HepG2 (cell line): ENCODE measurements around the gene FAHD1. TPM values are rescaled to one million over a fixed set of nuclear protein-coding genes. Genes with fewer than 3 reads are reported as not detected.

Experiments used
- ATAC-seq: fragments of 200-7000 bp; cut with Tn5 transposase; 3 replicates; pipeline ENCODE4 v1.9.1; 2020; ENCODE audit warnings: mild to moderate bottlenecking, moderate library complexity
- BruUV-seq: library from RNA; stranded (reverse); fragments of 400-500 nt; replicated peaks from 2 replicates; lab custom pipeline; 2021; lab: Mats Ljungman, UMichigan
- CTCF ChIA-PET: fragments of 300-600 bp; formaldehyde crosslinking; extraction: SDS; loops from one replicate; lab custom pipeline; 2021; ENCODE audit warnings: low total read pairs, inconsistent platforms, low intra/inter-chr PET ratio; lab: Yijun Ruan, JAX
- POLR2A ChIA-PET: fragments of 350-600 bp; sonication (Branson Sonifier 250); formaldehyde crosslinking; loops from one replicate; lab custom pipeline; 2020; ENCODE audit warnings: antibody characterized with exemption, inconsistent platforms; lab: Yijun Ruan, JAX
- DNase-seq: peaks from one replicate; pipeline ENCODE4 v3.0.0-alpha.2; 2015; ENCODE audit warnings: low spot score
- FAIRE-seq: peaks from 3 replicates; lab custom pipeline; 2011; peaks lifted over from hg19 to GRCh38; lab: Jason Lieb, UNC
- H2AFZ ChIP-seq: one replicate; pipeline ENCODE4 v1.6.1; 2011; ENCODE audit warnings: low read length, inconsistent platforms
- H3K27ac ChIP-seq: fragments of 300-600 bp; 3 replicates; pipeline ENCODE4 v1.8.0; 2011; ENCODE audit warnings: mixed run types, mild to moderate bottlenecking, mixed read lengths, low read length, inconsistent platforms; ENCODE audit not compliant: insufficient read depth; ENCODE audit errors: extremely low read length
- H3K27me3 ChIP-seq, 2 experiments: fragments of 200-600 bp in 1 of 2; 2 replicates in 1 of 2; 3 replicates in 1 of 2; pipeline versions ENCODE4 v1.6.0 to v1.8.0; 2011; ENCODE audit warnings: low read length in 2 of 2, mild to moderate bottlenecking in 2 of 2, moderate library complexity in 2 of 2, inconsistent platforms in 1 of 2; ENCODE audit not compliant: insufficient read depth in 2 of 2, control insufficient read depth in 1 of 2
- H3K36me3 ChIP-seq, 2 experiments: fragments of 200-600 bp in 1 of 2; replicated peaks in 1 of 2; 2 replicates in 1 of 2; 3 replicates in 1 of 2; pipeline versions ENCODE4 v1.5.1 to v1.8.0; 2011; ENCODE audit warnings: low read length in 2 of 2, inconsistent platforms in 1 of 2; ENCODE audit not compliant: insufficient read depth in 2 of 2, control insufficient read depth in 1 of 2
- H3K4me1 ChIP-seq: 2 replicates; pipeline ENCODE4 v1.5.1; 2012; ENCODE audit warnings: low read length, inconsistent platforms; ENCODE audit not compliant: insufficient read depth
- H3K4me2 ChIP-seq: 2 replicates; pipeline ENCODE4 v1.6.0; 2011; ENCODE audit warnings: low read depth, low read length, inconsistent platforms
- H3K4me3 ChIP-seq, 3 experiments: fragments of 200-600 bp in 1 of 3; sonication (generic), shearing (Covaris generic) in 1 of 3; replicated peaks in 1 of 3; 2 replicates each; pipeline ENCODE4 v1.5.1; 2011 to 2016; ENCODE audit warnings: low read length in 3 of 3, inconsistent platforms in 2 of 3, low read depth in 2 of 3, mild to moderate bottlenecking in 2 of 3, control low read depth in 1 of 3, mixed read lengths in 1 of 3; ENCODE audit not compliant: insufficient read depth in 1 of 3
- H3K79me2 ChIP-seq: one replicate; pipeline ENCODE4 v1.6.1; 2011; ENCODE audit warnings: low read length, inconsistent platforms; ENCODE audit not compliant: insufficient read depth
- H3K9ac ChIP-seq: 2 replicates; pipeline ENCODE4 v1.6.0; 2011; ENCODE audit warnings: mild to moderate bottlenecking, low read depth, low read length, inconsistent platforms; ENCODE audit not compliant: insufficient read depth
- H3K9me3 ChIP-seq: 2 replicates; pipeline ENCODE4 v1.5.1; 2012; ENCODE audit warnings: mild to moderate bottlenecking, low read length
- H4K20me1 ChIP-seq: 2 replicates; pipeline ENCODE4 v1.6.0; 2011; ENCODE audit warnings: inconsistent platforms, mild to moderate bottlenecking, low read length, moderate library complexity; ENCODE audit not compliant: insufficient read depth
- ELK4 ChIP-seq: sonication (generic); formaldehyde crosslinking; IDR thresholded peaks from 2 replicates; pipeline ENCODE4 v1.9.0; 2021; ENCODE audit warnings: missing genetic modification reagents, borderline replicate concordance
- FOSL2 ChIP-seq: sonication (generic); formaldehyde crosslinking; IDR thresholded peaks from 2 replicates; pipeline ENCODE4 v1.4.0; 2020; ENCODE audit warnings: missing genetic modification reagents
- KMT2A ChIP-seq: sonication (generic); formaldehyde crosslinking; IDR thresholded peaks from 2 replicates; pipeline ENCODE4 v1.4.0; 2020; ENCODE audit warnings: missing genetic modification reagents
- MAFF ChIP-seq: IDR thresholded peaks from 2 replicates; pipeline ENCODE4 v1.6.1; 2011; ENCODE audit warnings: low read depth, low read length, improper control_type of control experiment
- NCOA1 ChIP-seq: sonication (generic); formaldehyde crosslinking; IDR thresholded peaks from 2 replicates; pipeline ENCODE4 v1.9.0; 2021; ENCODE audit warnings: missing genetic modification reagents
- PATZ1 ChIP-seq: sonication (generic); formaldehyde crosslinking; IDR thresholded peaks from 2 replicates; pipeline ENCODE4 v1.4.0; 2020; ENCODE audit warnings: missing genetic modification reagents
- POLR2AphosphoS2 ChIP-seq: IDR thresholded peaks from 2 replicates; pipeline ENCODE4 v1.6.1; 2011; ENCODE audit warnings: low read depth, low read length, improper control_type of control experiment
- SP5 ChIP-seq: IDR thresholded peaks from 2 replicates; pipeline ENCODE4 v1.6.1; 2016; ENCODE audit warnings: low read depth, borderline replicate concordance
- TBL1XR1 ChIP-seq: fragments of 150-350 bp; IDR thresholded peaks from 2 replicates; pipeline ENCODE4 v1.6.1; 2014; ENCODE audit warnings: borderline replicate concordance, low read length; ENCODE audit not compliant: partially characterized antibody
- ZEB1 ChIP-seq: IDR thresholded peaks from 2 replicates; pipeline ENCODE4 v1.6.1; 2012; ENCODE audit warnings: mild to moderate bottlenecking, low read depth, inconsistent platforms; ENCODE audit not compliant: insufficient replicate concordance
- ZFP41 ChIP-seq: sonication (generic); formaldehyde crosslinking; IDR thresholded peaks from 2 replicates; pipeline ENCODE4 v1.4.0; 2020; ENCODE audit warnings: mild to moderate bottlenecking, missing genetic modification reagents, borderline replicate concordance
- ZNF333 ChIP-seq: sonication (generic); formaldehyde crosslinking; IDR thresholded peaks from 2 replicates; pipeline ENCODE4 v1.4.0; 2020; ENCODE audit warnings: mild to moderate bottlenecking, missing genetic modification reagents, borderline replicate concordance
- ZNF687 ChIP-seq: sonication (generic); formaldehyde crosslinking; IDR thresholded peaks from 2 replicates; pipeline ENCODE4 v1.5.1; 2020; ENCODE audit warnings: mild to moderate bottlenecking, missing genetic modification reagents, moderate library complexity
- WGBS: methylation state at CpG from one replicate; pipeline ENCODE4 v1.1.6; 2017; ENCODE audit warnings: low lambda C conversion rate; 5-methylcytosine and 5-hydroxymethylcytosine counted together
- in situ Hi-C: cut with HindIII; loops from 2 replicates; pipeline ENCODE4 v1.10.0; 2017; ENCODE audit warnings: low pct_unique_long_range_greater_than_20kb; ENCODE audit not compliant: extremely low pct_ligation_motif_present
- intact Hi-C: fragments of 100-400 bp; cut with micrococcal nuclease; formaldehyde crosslinking; loops from one replicate; pipeline ENCODE4 v1.10.0; 2022; ENCODE audit not compliant: unreplicated experiment
- polyA plus RNA-seq, 8 experiments: library from polyadenylated mRNA; depleted of rRNA in 3 of 8; stranded (reverse) in 7 of 8; unstranded in 1 of 8; fragments of >200 nt; fragmentation: Illumina TruSeq in 4 of 8; extraction: Trizol in 4 of 8; gene quantifications; 2 replicates each; pipeline versions ENCODE4 v1.2.1 to v1.2.3, GENCODE V29; 2011 to 2016; ENCODE audit warnings: low read depth in 4 of 8, missing spikeins in 1 of 8, mixed read lengths in 1 of 8; ENCODE audit not compliant: insufficient read depth in 1 of 8
- total RNA-seq, 5 experiments: library from RNA; depleted of rRNA; stranded (reverse); fragments of >200 nt; fragmentation: Illumina TruSeq; extraction: Trizol; gene quantifications; 2 replicates each; pipeline ENCODE4 v1.2.3, GENCODE V29; 2016; ENCODE audit warnings: low read depth in 1 of 5

FAHD1 gene
- total and polyA plus RNA-seq, 2 of the 13 experiments (the other 11 are each of a cell fraction or from before 2014, with no cell fraction given), result 39.0 to 45.3 TPM

- TF ChIP-seq SP5 (CRISPR knock-in tag) (peak; percentile 84), NCOA1 (CRISPR knock-in tag) (0 out of 2 replicates have a peak, but pooled peaks have one; percentile 31), FOSL2 (CRISPR knock-in tag) (peak; percentile 28; the same call in 1 of the 2 replicates), ZEB1 (peak; percentile 93)
Measured at GRCh38 chr16:1794221-1794871, 32.7 kb upstream of the FAHD1 start (continued).

- Histone ChIP-seq H3K4me1 (peaks cover 25% of the 10 kb centered on the region), H3K27ac (peak overlapping the region; percentile 65), H3K79me2 (no peaks in the 10 kb centered on the region), H3K4me2 (peak overlapping the region; percentile 92), H3K9me3 (peaks cover 24% of the 10 kb centered on the region), H2AFZ (no peak overlapping the region), H3K9ac (peak overlapping the region; percentile 73), H3K36me3 (no peaks in the 10 kb centered on the region), H4K20me1 (no peaks in the 10 kb centered on the region), H3K4me3 (peak overlapping the region; percentile 53 to 75 (median 59)), H3K27me3 (no peaks in the 10 kb centered on the region)
- intact Hi-C loops (loop anchor here (1.0 kb wide), 1 partner anchor 17 kb away; no protein-coding TSS in a partner anchor), in situ Hi-C loops (no loop called here)
- POLR2A ChIA-PET, result interaction anchor here (1.1 to 5.5 kb wide), 5 partner anchors 12 to 360 kb away, joined by 3 to 57 read pairs (median 3); partner anchors contain the start of genes EME2, NUBP2, SPSB3 and TRAF7
- FAIRE-seq, result peak; percentile 40
- CTCF ChIA-PET, result interaction anchor here (1.7 kb wide), 1 partner anchor 18 kb away, joined by 4 read pairs; no protein-coding TSS in a partner anchor
- peak; percentile 11 for ATAC-seq
- no peak for DNase-seq
- 23% methylated on average over 17 of the region's 32 CpGs for WGBS
- BruUV-seq, result TSS peak; percentile 61
- TF ChIP-seq POLR2AphosphoS2 (peak; percentile 63; the same call in 1 of the 2 replicates), KMT2A (0 out of 2 replicates have a peak, but pooled peaks have one; percentile 27), ZNF333 (CRISPR knock-in tag) (no peak), ZFP41 (CRISPR knock-in tag) (no peak), MAFF (peak; percentile 57; the same call in 1 of the 2 replicates), ZNF687 (CRISPR knock-in tag) (peak; percentile 9), PATZ1 (CRISPR knock-in tag) (no peak), ELK4 (CRISPR knock-in tag) (no peak), TBL1XR1 (no peak)
Measured at GRCh38 chr16:1794908-1795666, 31.9 kb upstream of the FAHD1 start.
